DMS53 treated with DMSO at 0.1 percent for 48 hours (cell line): ENCODE data around the gene PPP5C.
A peak's percentile ranks its signal among the peaks of the same experiment; 100 is the strongest.
"Not testable (repeated sequence)": the region's sequence is repeated elsewhere in the genome, so short reads cannot be mapped to it uniquely, and the experiment has no call there.

ENCODE experiments used
- DNase-seq: peaks from one replicate; lab custom pipeline; 2025; ENCODE audit not compliant: unreplicated experiment; lab: John Stamatoyannopoulos, UW

PPP5C gene

DNA sequence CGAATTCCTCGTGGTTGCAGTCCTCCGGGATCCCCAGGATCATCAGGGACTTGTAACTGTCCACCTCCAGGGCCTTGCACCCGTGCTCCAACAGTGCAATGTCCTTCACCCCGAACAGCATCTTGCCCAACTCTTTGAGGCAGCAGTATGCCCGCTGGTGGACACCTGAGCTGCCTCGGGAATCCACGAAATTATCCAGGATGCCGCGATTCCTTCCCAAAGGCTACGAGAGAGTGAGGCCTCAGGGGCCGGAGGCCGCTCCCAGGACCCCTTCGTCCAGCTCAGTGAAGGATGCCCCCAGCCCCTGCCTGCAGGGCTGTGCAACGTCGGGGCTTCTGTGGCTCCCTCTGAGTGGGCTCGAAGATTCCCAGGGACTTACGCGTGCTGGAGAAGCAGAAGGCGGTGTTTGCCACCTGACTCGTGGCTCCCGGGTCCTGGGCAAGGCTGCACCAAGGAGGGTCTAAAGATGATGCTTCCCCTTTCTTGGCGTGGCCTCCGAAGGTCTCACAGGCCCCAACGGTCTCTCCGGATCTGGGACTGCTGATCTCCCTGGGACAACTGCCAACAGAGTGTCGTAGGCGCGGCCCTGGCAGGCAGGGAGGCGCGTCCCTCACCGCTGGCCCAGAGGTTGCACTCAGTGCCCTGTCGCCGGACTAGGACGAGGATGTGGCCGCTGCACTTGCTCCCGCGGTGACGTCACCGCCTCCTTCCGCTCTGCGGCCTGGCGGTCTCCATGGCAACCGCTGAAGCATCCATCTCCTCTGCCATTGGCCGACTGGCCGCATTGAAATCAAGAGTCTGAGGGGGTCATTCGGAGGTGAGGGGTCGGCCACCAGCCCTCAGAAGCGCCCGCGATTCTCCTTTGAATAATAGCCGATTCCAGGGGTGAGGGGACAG lies 81.6 kb downstream of the PPP5C start, which contains the start of gene PNMA8C:
Gene PNMA8C (minus strand): TSS at position 698 of the 897 bp plus-strand sequence. CDS start 577 bp downstream, at position 121.
- peak; percentile 22 for DNase-seq

DNA sequence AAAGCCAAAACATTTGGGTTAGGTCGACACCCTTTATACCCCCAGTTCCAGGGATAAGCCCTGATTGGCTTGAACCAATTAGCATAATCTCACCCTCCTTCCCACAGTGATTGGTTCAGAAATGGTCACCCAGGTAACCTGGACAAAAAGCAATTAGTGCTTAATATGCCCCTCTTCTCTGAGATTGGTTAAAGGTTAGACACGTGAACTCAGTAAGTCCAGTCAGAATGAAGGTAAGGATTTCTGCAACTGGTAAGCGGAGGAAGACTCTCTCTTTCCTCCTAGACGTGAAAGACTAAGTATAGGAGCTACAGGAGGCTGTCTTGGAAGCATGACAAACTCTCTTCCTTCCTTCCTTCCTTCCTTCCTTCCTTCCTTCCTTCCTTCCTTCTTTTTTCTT lies 83.1 kb downstream of the PPP5C start:
- no peak for DNase-seq

DNA sequence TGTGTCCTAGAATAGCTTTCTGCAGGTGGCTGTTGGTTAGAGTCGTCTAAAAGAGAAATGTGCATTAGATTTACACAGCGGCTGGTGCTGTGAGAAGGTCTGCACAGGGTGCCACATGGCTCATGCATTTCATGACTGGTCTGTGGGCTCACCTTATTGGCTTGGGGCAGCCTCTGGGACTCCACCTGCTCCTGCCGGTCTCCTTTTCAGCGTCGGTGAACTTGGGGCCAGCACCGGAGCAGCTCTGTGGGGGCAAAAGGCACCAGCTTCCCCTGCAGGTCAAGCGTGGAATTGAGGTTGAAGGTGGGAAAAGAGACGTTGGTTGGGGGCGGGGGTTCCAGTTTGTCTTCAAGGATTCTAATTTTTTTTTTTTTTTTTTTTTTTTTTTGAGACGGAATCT lies 84.9 kb downstream of the PPP5C start:
- no peak for DNase-seq

DNA sequence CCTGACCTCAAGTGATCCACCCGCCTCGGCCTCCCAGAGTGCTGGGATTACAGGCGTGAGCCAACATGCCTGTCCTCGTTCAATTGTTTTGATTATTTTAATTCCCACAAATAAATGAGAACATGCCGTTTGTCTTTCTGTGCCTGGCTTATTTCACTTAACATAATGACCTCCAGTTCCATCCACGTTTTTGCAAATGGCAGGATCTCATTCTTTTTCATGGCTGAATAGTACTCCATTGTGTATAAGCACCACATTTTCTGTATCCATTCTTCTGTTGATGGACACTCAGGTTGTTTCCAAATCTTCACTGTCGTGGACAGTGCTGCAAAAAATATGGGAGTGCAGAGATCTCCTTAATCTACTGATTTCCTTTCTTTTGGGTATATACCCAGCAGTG lies 86.6 kb downstream of the PPP5C start:
- not testable (repeated sequence) for DNase-seq

DNA sequence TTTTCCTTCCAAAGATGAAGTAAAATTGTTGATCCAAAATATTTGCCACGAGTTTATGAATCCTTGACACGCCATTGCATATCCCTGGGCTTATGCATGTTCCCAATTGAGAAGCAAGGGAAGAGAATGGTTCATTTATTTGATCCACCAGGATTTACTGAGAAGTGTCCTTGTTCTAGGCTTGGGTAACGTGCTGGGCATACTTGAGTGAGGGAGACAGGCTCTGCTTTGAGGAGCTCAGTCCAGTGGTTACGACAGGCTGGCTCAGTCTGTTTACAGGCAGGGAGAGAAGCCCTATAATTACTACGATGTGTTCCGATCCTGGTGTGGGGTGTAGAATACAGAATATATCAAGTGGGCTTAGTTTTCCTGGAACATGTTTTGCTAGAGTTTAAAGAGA lies 88.1 kb downstream of the PPP5C start:
- DNase-seq, result no peak

DNA sequence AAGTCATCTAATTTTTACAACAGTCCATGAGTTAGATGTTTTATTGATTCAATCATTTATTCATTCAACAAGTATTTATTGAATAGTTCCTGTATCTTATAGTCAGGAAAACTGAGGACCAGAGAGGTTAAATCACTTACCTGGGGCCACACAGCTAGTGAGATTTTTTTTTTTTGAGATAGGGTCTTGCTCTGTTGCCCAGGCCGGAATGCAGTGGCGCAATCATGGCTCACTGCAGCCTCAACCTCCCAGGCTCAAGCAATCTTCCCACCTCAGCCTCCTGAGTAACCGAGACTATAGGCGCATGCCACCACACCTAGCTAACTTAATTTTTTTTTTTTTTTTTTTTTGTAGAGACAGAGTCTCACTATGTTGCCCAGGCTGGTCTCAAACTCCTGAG lies 88.8 kb downstream of the PPP5C start:
- not testable (repeated sequence) for DNase-seq
